HCT116 (cell line): ENCODE measurements around the gene TMEM234.

Experiments
- CTCF ChIP-seq, 3 experiments: fragments of 200-600 bp in 1 of 3; sonication (generic) in 1 of 3; IDR thresholded peaks in 2 of 3; conservative IDR thresholded peaks in 1 of 3; 2 replicates each; pipeline ENCODE4 v1.5.1; 2012 to 2017; ENCODE audit warnings: low read depth in 2 of 3, low read length in 2 of 3, antibody characterized with exemption in 1 of 3, borderline replicate concordance in 1 of 3, control low read depth in 1 of 3, mild to moderate bottlenecking in 1 of 3, mixed read lengths in 1 of 3, mixed run types in 1 of 3, moderate library complexity in 1 of 3; ENCODE audit not compliant: insufficient read depth in 1 of 3
- MAX ChIP-seq: IDR thresholded peaks from 2 replicates; pipeline ENCODE4 v1.6.1; 2012
- POLR2A ChIP-seq: IDR thresholded peaks from 2 replicates; pipeline ENCODE4 v1.7.0; 2011; ENCODE audit warnings: borderline replicate concordance; ENCODE audit not compliant: insufficient read depth, insufficient read length; ENCODE audit errors: extremely low read depth
- POLR2AphosphoS5 ChIP-seq: IDR thresholded peaks from 2 replicates; pipeline ENCODE4 v1.6.1; 2011; ENCODE audit warnings: mild to moderate bottlenecking, low read depth, low read length, moderate library complexity
- RAD21 ChIP-seq: IDR thresholded peaks from 2 replicates; pipeline ENCODE4 v1.6.1; 2012; ENCODE audit warnings: low read depth, mild to moderate bottlenecking
- TCF7L2 ChIP-seq: IDR thresholded peaks from 2 replicates; pipeline ENCODE4 v1.7.0; 2011; ENCODE audit warnings: borderline replicate concordance, inconsistent platforms; ENCODE audit not compliant: insufficient read depth, insufficient read length; ENCODE audit errors: extremely low read depth

DNA sequence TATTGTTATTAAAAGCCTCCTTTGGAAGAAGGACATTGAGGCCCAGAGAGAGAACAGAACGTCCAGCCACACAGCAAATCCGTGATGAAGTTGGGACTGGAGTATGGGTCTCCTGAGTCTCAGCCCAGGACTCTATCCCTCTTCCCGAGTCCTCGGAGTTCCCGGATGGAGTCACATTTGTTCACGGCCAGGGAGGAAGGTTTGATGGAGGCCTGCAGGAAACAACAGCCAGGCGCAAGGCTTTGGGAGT is 43.0 kb downstream of the TMEM234 start:
- TF ChIP-seq POLR2AphosphoS5 (no peak), CTCF (IDR thresholded peaks at IDR 0.05 in 2 of 3, conservative IDR thresholded peaks at IDR 0.05 in 1 of 3; ENCODE audit: borderline replicate concordance in 1 of 3, insufficient read depth in 1 of 3, low read depth in 2 of 3, low read length in 2 of 3) (no peak), MAX (no peak), TCF7L2 (no peak), POLR2A (no peak), RAD21 (no peak)
